GM12878 (cell line): ENCODE results near the gene CDK7.

ENCODE experiments used
- BHLHE40 ChIP-seq, 2 experiments: fragments of 450-650 bp in 1 of 2; IDR thresholded peaks; 2 replicates each; pipeline ENCODE4 v1.6.1; 2011 to 2017; ENCODE audit warnings: low read depth in 2 of 2, borderline replicate concordance in 1 of 2, improper control_type of control experiment in 1 of 2, low read length in 1 of 2, mild to moderate bottlenecking in 1 of 2
- E2F4 ChIP-seq: IDR thresholded peaks from 2 replicates; pipeline ENCODE4 v1.6.1; 2012; ENCODE audit warnings: low read depth, low read length, improper control_type of control experiment
- MAX ChIP-seq: IDR thresholded peaks from 2 replicates; pipeline ENCODE4 v1.6.1; 2012; ENCODE audit warnings: low read depth, low read length, improper control_type of control experiment
- POLR2A ChIP-seq: IDR thresholded peaks from 2 replicates; pipeline ENCODE4 v1.6.1; 2011; ENCODE audit warnings: low read depth, mild to moderate bottlenecking, low read length
- POLR2AphosphoS5 ChIP-seq: IDR thresholded peaks from 2 replicates; pipeline ENCODE4 v1.6.1; 2011; ENCODE audit warnings: mild to moderate bottlenecking, low read length, inconsistent platforms
- SMAD1 ChIP-seq: fragments of 450-650 bp; IDR thresholded peaks from 2 replicates; pipeline ENCODE4 v1.6.1; 2018; ENCODE audit warnings: mild to moderate bottlenecking, low read depth; ENCODE audit not compliant: partially characterized antibody
- YBX1 ChIP-seq: fragments of 450-650 bp; IDR thresholded peaks from 2 replicates; pipeline ENCODE4 v1.6.1; 2016; ENCODE audit warnings: antibody characterized with exemption
- TF ChIP-seq, protein P1 (sequence below), 3 experiments: IDR thresholded peaks in 2 of 3; conservative IDR thresholded peaks in 1 of 3; 2 replicates each; pipeline ENCODE4 v1.5.1; 2011; ENCODE audit warnings: low read depth in 3 of 3, low read length in 3 of 3, mild to moderate bottlenecking in 3 of 3, control low read depth in 2 of 3, moderate library complexity in 2 of 3, inconsistent platforms in 1 of 3, mixed read lengths in 1 of 3; ENCODE audit not compliant: control insufficient read depth in 2 of 3, insufficient read depth in 1 of 3; ENCODE audit errors: extremely low read depth in 1 of 3
- TF ChIP-seq, protein P2 (sequence below): fragments of 450-650 bp; formaldehyde crosslinking; IDR thresholded peaks from 2 replicates; pipeline ENCODE4 v1.4.0; 2020; ENCODE audit warnings: mild to moderate bottlenecking, moderate library complexity

DNA sequence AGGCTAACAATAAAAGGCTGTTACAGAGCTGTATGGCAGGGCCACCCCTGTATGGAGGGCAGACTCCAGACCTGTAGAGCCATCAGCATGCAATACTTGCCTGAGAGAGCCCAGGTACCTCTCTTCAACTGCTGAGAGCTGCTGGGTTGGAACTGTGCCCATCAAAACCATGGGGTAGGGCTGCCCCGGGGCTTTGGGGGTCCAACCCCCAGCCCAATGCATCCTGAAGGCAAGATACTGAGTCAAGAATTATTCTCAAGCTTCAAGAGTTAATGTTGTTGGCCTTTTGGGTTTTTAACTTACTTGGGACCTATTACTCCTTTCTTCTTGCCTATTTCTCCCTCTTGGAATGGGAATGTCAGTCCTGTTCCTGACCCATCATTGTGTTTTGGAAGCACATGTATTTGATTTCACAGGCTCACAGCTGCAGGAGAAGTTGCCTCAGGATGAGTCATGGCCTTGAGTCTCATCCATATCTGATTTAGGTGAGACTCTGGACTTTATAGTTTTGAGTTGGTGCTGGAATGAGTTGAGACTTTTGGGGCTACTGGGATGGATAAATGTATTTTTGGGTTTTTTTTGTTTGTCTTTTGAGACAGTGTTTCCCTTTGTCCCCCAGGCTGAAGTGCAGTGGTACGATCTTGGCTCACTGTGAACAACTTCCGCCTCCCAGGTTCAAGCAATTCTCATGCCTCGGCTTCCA, 21.0 kb upstream of the CDK7 start:
- TF ChIP-seq E2F4 (no peak), YBX1 (no peak), BHLHE40 (IDR thresholded peaks at IDR 0.05; ENCODE audit: borderline replicate concordance in 1 of 2, low read depth in 2 of 2, low read length in 1 of 2) (no peak), POLR2AphosphoS5 (no peak), MAX (no peak), POLR2A (no peak), SMAD1 (no peak)
- TF ChIP-seq, protein P1, sequence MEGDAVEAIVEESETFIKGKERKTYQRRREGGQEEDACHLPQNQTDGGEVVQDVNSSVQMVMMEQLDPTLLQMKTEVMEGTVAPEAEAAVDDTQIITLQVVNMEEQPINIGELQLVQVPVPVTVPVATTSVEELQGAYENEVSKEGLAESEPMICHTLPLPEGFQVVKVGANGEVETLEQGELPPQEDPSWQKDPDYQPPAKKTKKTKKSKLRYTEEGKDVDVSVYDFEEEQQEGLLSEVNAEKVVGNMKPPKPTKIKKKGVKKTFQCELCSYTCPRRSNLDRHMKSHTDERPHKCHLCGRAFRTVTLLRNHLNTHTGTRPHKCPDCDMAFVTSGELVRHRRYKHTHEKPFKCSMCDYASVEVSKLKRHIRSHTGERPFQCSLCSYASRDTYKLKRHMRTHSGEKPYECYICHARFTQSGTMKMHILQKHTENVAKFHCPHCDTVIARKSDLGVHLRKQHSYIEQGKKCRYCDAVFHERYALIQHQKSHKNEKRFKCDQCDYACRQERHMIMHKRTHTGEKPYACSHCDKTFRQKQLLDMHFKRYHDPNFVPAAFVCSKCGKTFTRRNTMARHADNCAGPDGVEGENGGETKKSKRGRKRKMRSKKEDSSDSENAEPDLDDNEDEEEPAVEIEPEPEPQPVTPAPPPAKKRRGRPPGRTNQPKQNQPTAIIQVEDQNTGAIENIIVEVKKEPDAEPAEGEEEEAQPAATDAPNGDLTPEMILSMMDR (IDR thresholded peaks at IDR 0.05 in 2 of 3, conservative IDR thresholded peaks at IDR 0.05 in 1 of 3; ENCODE audit: control insufficient read depth in 2 of 3, extremely low read depth in 1 of 3, insufficient read depth in 1 of 3, low read depth in 3 of 3, low read length in 3 of 3): no peak
- TF ChIP-seq, protein P2, sequence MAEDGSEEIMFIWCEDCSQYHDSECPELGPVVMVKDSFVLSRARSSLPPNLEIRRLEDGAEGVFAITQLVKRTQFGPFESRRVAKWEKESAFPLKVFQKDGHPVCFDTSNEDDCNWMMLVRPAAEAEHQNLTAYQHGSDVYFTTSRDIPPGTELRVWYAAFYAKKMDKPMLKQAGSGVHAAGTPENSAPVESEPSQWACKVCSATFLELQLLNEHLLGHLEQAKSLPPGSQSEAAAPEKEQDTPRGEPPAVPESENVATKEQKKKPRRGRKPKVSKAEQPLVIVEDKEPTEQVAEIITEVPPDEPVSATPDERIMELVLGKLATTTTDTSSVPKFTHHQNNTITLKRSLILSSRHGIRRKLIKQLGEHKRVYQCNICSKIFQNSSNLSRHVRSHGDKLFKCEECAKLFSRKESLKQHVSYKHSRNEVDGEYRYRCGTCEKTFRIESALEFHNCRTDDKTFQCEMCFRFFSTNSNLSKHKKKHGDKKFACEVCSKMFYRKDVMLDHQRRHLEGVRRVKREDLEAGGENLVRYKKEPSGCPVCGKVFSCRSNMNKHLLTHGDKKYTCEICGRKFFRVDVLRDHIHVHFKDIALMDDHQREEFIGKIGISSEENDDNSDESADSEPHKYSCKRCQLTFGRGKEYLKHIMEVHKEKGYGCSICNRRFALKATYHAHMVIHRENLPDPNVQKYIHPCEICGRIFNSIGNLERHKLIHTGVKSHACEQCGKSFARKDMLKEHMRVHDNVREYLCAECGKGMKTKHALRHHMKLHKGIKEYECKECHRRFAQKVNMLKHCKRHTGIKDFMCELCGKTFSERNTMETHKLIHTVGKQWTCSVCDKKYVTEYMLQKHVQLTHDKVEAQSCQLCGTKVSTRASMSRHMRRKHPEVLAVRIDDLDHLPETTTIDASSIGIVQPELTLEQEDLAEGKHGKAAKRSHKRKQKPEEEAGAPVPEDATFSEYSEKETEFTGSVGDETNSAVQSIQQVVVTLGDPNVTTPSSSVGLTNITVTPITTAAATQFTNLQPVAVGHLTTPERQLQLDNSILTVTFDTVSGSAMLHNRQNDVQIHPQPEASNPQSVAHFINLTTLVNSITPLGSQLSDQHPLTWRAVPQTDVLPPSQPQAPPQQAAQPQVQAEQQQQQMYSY: no peak
